CD14-positive monocyte (primary cell): ENCODE measurements around the gene CAMTA1. TPM values are rescaled to one million over a fixed set of nuclear protein-coding genes. Genes with fewer than 3 reads are reported as not detected.

Experiments used
- DNase-seq, 3 donors: peaks; one replicate each; pipeline ENCODE4 v3.0.0-alpha.2; 2011 to 2022
- H2AFZ ChIP-seq: 2 replicates; pipeline ENCODE4 v1.6.0; 2012; ENCODE audit warnings: mild to moderate bottlenecking, low read depth, low read length, inconsistent platforms; ENCODE audit not compliant: insufficient read depth, poor library complexity, severe bottlenecking
- H3K27ac ChIP-seq, 2 donors: 1 replicate in 1 of 2; 2 replicates in 1 of 2; pipeline ENCODE4 v1.5.1; 2012 to 2013; ENCODE audit warnings: low read length in 2 of 2, control low read depth in 1 of 2, inconsistent platforms in 1 of 2, low read depth in 1 of 2, mild to moderate bottlenecking in 1 of 2
- H3K27me3 ChIP-seq, 2 donors: one replicate each; pipeline versions ENCODE4 v1.6.0 to v1.6.1; 2011 to 2013; ENCODE audit warnings: low read length in 2 of 2; ENCODE audit not compliant: control insufficient read depth in 2 of 2, insufficient read depth in 2 of 2
- H3K36me3 ChIP-seq, 2 donors: replicated peaks in 1 of 2; 1 replicate in 1 of 2; 2 replicates in 1 of 2; pipeline versions ENCODE4 v1.5.1 to v1.6.1; 2012 to 2013; ENCODE audit warnings: low read length in 2 of 2, control low read depth in 1 of 2, inconsistent platforms in 1 of 2, mild to moderate bottlenecking in 1 of 2; ENCODE audit not compliant: insufficient read depth in 2 of 2, control insufficient read depth in 1 of 2
- H3K4me1 ChIP-seq, 2 donors: 1 replicate in 1 of 2; 2 replicates in 1 of 2; pipeline versions ENCODE4 v1.5.1 to v1.6.1; 2012 to 2013; ENCODE audit warnings: low read length in 2 of 2, control low read depth in 1 of 2, inconsistent platforms in 1 of 2, mild to moderate bottlenecking in 1 of 2, moderate library complexity in 1 of 2; ENCODE audit not compliant: insufficient read depth in 2 of 2, control insufficient read depth in 1 of 2
- H3K4me2 ChIP-seq: replicated peaks from 2 replicates; pipeline ENCODE3; 2012; ENCODE audit warnings: low read length, moderate library complexity, mild to moderate bottlenecking; ENCODE audit not compliant: poor library complexity, severe bottlenecking; ENCODE audit errors: extremely low read depth
- H3K4me3 ChIP-seq, 3 experiments: fragments of 200-600 bp in 1 of 3; sonication (generic) in 1 of 3; replicated peaks in 1 of 3; 1 replicate in 2 of 3; 2 replicates in 1 of 3; pipeline ENCODE4 v1.5.1; 2011 to 2013; ENCODE audit warnings: low read length in 3 of 3, mild to moderate bottlenecking in 3 of 3, control low read depth in 2 of 3, low read depth in 2 of 3, inconsistent platforms in 1 of 3, moderate library complexity in 1 of 3
- H3K79me2 ChIP-seq: 2 replicates; pipeline ENCODE4 v1.6.0; 2012; ENCODE audit warnings: mild to moderate bottlenecking, control low read depth, inconsistent platforms, low read length, moderate library complexity; ENCODE audit not compliant: insufficient read depth
- H3K9ac ChIP-seq: 2 replicates; pipeline ENCODE4 v1.6.0; 2017; ENCODE audit warnings: low read length, mild to moderate bottlenecking; ENCODE audit not compliant: insufficient read depth, poor library complexity, severe bottlenecking
- H3K9me3 ChIP-seq, 2 donors: replicated peaks in 1 of 2; 1 replicate in 1 of 2; 2 replicates in 1 of 2; pipeline versions ENCODE4 v1.5.1 to v1.6.1; 2012 to 2013; ENCODE audit warnings: low read length in 2 of 2, control low read depth in 1 of 2; ENCODE audit not compliant: control insufficient read depth in 1 of 2, insufficient read depth in 1 of 2
- H4K20me1 ChIP-seq: 2 replicates; pipeline ENCODE4 v1.6.0; 2012; ENCODE audit warnings: mild to moderate bottlenecking, low read length, control low read depth, moderate library complexity; ENCODE audit not compliant: insufficient read depth
- H3K27ac Mint-ChIP-seq, 7 donors: one replicate each; pipeline ENCODE4 v1.8.0; 2020; ENCODE audit warnings: mild to moderate bottlenecking in 7 of 7, mixed read lengths in 7 of 7, moderate library complexity in 6 of 7, inconsistent platforms in 2 of 7
- H3K27me3 Mint-ChIP-seq, 3 donors: one replicate each; pipeline ENCODE4 v1.8.0; 2021 to 2022; ENCODE audit warnings: low read depth in 3 of 3, mild to moderate bottlenecking in 3 of 3, mixed read lengths in 3 of 3, moderate library complexity in 3 of 3, inconsistent platforms in 1 of 3
- H3K36me3 Mint-ChIP-seq, 2 donors: one replicate each; pipeline ENCODE4 v1.8.0; 2020; ENCODE audit warnings: mixed read lengths in 2 of 2, inconsistent platforms in 1 of 2, mild to moderate bottlenecking in 1 of 2
- H3K4me1 Mint-ChIP-seq: one replicate; pipeline ENCODE4 v1.8.0; 2020; ENCODE audit warnings: mild to moderate bottlenecking, mixed read lengths
- H3K4me3 Mint-ChIP-seq, 2 donors: one replicate each; pipeline ENCODE4 v1.8.0; 2020; ENCODE audit warnings: mild to moderate bottlenecking in 2 of 2, mixed read lengths in 2 of 2, moderate library complexity in 1 of 2
- H3K9me3 Mint-ChIP-seq, 7 donors: one replicate each; pipeline ENCODE4 v1.8.0; 2020 to 2022; ENCODE audit warnings: mixed read lengths in 7 of 7, mild to moderate bottlenecking in 6 of 7, moderate library complexity in 6 of 7, inconsistent platforms in 2 of 7
- WGBS: methylation state at CpG from one replicate; pipeline ENCODE4 v1.1.5; 2013; ENCODE audit warnings: missing lambda C conversion rate; ENCODE audit not compliant: insufficient coverage; 5-methylcytosine and 5-hydroxymethylcytosine counted together
- intact Hi-C, 2 donors: fragments of 100-400 bp; cut with micrococcal nuclease; formaldehyde crosslinking; loops; one replicate each; pipeline versions ENCODE4 v1.15.0 to v1.15.1; 2023
- polyA plus RNA-seq, 3 donors: library from polyadenylated mRNA; depleted of rRNA in 1 of 3; unstranded in 2 of 3; stranded (reverse) in 1 of 3; fragments of 300-500 nt in 2 of 3; fragments of >200 nt in 1 of 3; fragmentation: Illumina TruSeq in 2 of 3; gene quantifications; 1 replicate in 2 of 3; 2 replicates in 1 of 3; pipeline ENCODE4 v1.2.3, GENCODE V29; 2012 to 2021
- TF ChIP-seq, protein P1 (sequence below): fragments of 200-600 bp; IDR thresholded peaks from one replicate; pipeline ENCODE4 v1.8.0; 2022; ENCODE audit warnings: antibody characterized with exemption, mild to moderate bottlenecking

Gene CAMTA1
- polyA plus RNA-seq, 3 donors: 52.0 to 89.6 (median 78.3) TPM

GRCh38 chr1:6956488-6957159, 171.4 kb downstream of the CAMTA1 start:
- Histone ChIP-seq H3K4me3 (no peak overlapping the region), H3K9ac (no peak overlapping the region), H3K9me3 (no peaks in the 10 kb centered on the region), H3K79me2 (no peaks in the 10 kb centered on the region), H3K27ac (no peak overlapping the region), H3K4me2 (no peak overlapping the region), H3K27me3 (peaks cover 0 to 4% of the 10 kb centered on the region in 2 donors), H4K20me1 (no peaks in the 10 kb centered on the region), H3K4me1 (peaks cover 0 to 6% of the 10 kb centered on the region in 2 donors), H2AFZ (no peak overlapping the region), H3K36me3 (no peaks in the 10 kb centered on the region)
- TF ChIP-seq, protein P1, sequence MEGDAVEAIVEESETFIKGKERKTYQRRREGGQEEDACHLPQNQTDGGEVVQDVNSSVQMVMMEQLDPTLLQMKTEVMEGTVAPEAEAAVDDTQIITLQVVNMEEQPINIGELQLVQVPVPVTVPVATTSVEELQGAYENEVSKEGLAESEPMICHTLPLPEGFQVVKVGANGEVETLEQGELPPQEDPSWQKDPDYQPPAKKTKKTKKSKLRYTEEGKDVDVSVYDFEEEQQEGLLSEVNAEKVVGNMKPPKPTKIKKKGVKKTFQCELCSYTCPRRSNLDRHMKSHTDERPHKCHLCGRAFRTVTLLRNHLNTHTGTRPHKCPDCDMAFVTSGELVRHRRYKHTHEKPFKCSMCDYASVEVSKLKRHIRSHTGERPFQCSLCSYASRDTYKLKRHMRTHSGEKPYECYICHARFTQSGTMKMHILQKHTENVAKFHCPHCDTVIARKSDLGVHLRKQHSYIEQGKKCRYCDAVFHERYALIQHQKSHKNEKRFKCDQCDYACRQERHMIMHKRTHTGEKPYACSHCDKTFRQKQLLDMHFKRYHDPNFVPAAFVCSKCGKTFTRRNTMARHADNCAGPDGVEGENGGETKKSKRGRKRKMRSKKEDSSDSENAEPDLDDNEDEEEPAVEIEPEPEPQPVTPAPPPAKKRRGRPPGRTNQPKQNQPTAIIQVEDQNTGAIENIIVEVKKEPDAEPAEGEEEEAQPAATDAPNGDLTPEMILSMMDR: no peak
- DNase-seq: no peak
- peaks cover 10 to 15% (median 12%) of the 10 kb centered on the region in 3 donors for H3K27me3 Mint-ChIP-seq
- no peaks in the 10 kb centered on the region for H3K36me3 Mint-ChIP-seq
- H3K4me3 Mint-ChIP-seq: no peak overlapping the region
- intact Hi-C loops: no loop called here
- peaks cover 5% of the 10 kb centered on the region for H3K4me1 Mint-ChIP-seq
- peak overlapping the region in 1 of 7 donors; percentile 54 for H3K27ac Mint-ChIP-seq
- WGBS: 92% methylated on average over 7 of the region's 11 CpGs
- H3K9me3 Mint-ChIP-seq: peaks cover 0 to 5% (median 0%) of the 10 kb centered on the region in 7 donors

GRCh38 chr1:6957341-6957740, 172.1 kb downstream of the CAMTA1 start:
- TF ChIP-seq, protein P1: no peak
- Histone ChIP-seq H3K27ac (no peak overlapping the region), H3K4me1 (peaks cover 0 to 9% of the 10 kb centered on the region in 2 donors), H2AFZ (no peak overlapping the region), H3K36me3 (no peaks in the 10 kb centered on the region), H3K4me3 (no peak overlapping the region), H3K9ac (no peak overlapping the region), H3K9me3 (no peaks in the 10 kb centered on the region), H3K79me2 (no peaks in the 10 kb centered on the region), H3K27me3 (peaks cover 0 to 9% of the 10 kb centered on the region in 2 donors), H3K4me2 (no peak overlapping the region), H4K20me1 (no peaks in the 10 kb centered on the region)
- intact Hi-C loops: no loop called here
- peaks cover 0 to 8% (median 1%) of the 10 kb centered on the region in 7 donors for H3K9me3 Mint-ChIP-seq
- no peak overlapping the region for H3K27ac Mint-ChIP-seq
- H3K27me3 Mint-ChIP-seq: peaks cover 14 to 22% (median 18%) of the 10 kb centered on the region in 3 donors
- H3K4me1 Mint-ChIP-seq: peaks cover 8% of the 10 kb centered on the region
- H3K4me3 Mint-ChIP-seq: no peak overlapping the region
- 88% methylated on average over 2 of the region's 5 CpGs for WGBS
- no peak for DNase-seq
- H3K36me3 Mint-ChIP-seq: no peaks in the 10 kb centered on the region
